HFF-Myc (cell line): ENCODE data around the gene ADSS2.
"Not testable (repeated sequence)": the region's sequence is repeated elsewhere in the genome, so short reads cannot be mapped to it uniquely, and the experiment has no call there.

Source experiments
- DNase-seq: peaks from one replicate; pipeline ENCODE4 v3.0.0-alpha.2; 2011; ENCODE audit warnings: low read depth; ENCODE audit errors: extremely low read depth
- H3K4me3 ChIP-seq: replicated peaks from 2 replicates; pipeline ENCODE4 v1.5.1; 2011; ENCODE audit warnings: low read depth, mild to moderate bottlenecking, control low read depth, low read length
- CTCF ChIP-seq: IDR thresholded peaks from 2 replicates; pipeline ENCODE4 v1.5.1; 2012; ENCODE audit warnings: mild to moderate bottlenecking, low read depth, low read length, control low read depth; ENCODE audit errors: missing control alignments

Gene ADSS2

GRCh38 chr1:244369256-244370057 lies 82.3 kb downstream of the ADSS2 start:
- no peak overlapping the region for H3K4me3 ChIP-seq
- TF ChIP-seq CTCF: no peak
- no peak for DNase-seq

- no peak for TF ChIP-seq CTCF
- no peak for DNase-seq
- no peak overlapping the region for H3K4me3 ChIP-seq
Measured at GRCh38 chr1:244368279-244368678, 83.4 kb downstream of the ADSS2 start.

- no peak overlapping the region for H3K4me3 ChIP-seq
- no peak for DNase-seq
- no peak for TF ChIP-seq CTCF
Measured at GRCh38 chr1:244367399-244368114, 84.2 kb downstream of the ADSS2 start.

- no peak for TF ChIP-seq CTCF
- no peak for DNase-seq
- no peak overlapping the region for H3K4me3 ChIP-seq
Measured at GRCh38 chr1:244365809-244366208, 85.9 kb downstream of the ADSS2 start.

GRCh38 chr1:244365262-244365661 lies 86.4 kb downstream of the ADSS2 start:
- H3K4me3 ChIP-seq, DNase-seq: not testable (repeated sequence)

- H3K4me3 ChIP-seq: no peak overlapping the region
- TF ChIP-seq CTCF: no peak
- DNase-seq: no peak
Measured at GRCh38 chr1:244362476-244362875, 89.2 kb downstream of the ADSS2 start.

- TF ChIP-seq CTCF: no peak
- DNase-seq: no peak
- H3K4me3 ChIP-seq: no peak overlapping the region
Measured at GRCh38 chr1:244361764-244362473, 89.8 kb downstream of the ADSS2 start.
